HG02973 (cell line): Measurements from ENCODE around the gene HSD17B11.
"Not testable (repeated sequence)": the region's sequence is repeated elsewhere in the genome, so short reads cannot be mapped to it uniquely, and the experiment has no call there.

Experiments
- ATAC-seq: cut with Tn5 transposase; IDR thresholded peaks from one replicate; pipeline ENCODE4 v1.9.1; 2021; ENCODE audit warnings: moderate library complexity; ENCODE audit not compliant: unreplicated experiment

Gene HSD17B11, protein sequence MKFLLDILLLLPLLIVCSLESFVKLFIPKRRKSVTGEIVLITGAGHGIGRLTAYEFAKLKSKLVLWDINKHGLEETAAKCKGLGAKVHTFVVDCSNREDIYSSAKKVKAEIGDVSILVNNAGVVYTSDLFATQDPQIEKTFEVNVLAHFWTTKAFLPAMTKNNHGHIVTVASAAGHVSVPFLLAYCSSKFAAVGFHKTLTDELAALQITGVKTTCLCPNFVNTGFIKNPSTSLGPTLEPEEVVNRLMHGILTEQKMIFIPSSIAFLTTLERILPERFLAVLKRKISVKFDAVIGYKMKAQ

DNA sequence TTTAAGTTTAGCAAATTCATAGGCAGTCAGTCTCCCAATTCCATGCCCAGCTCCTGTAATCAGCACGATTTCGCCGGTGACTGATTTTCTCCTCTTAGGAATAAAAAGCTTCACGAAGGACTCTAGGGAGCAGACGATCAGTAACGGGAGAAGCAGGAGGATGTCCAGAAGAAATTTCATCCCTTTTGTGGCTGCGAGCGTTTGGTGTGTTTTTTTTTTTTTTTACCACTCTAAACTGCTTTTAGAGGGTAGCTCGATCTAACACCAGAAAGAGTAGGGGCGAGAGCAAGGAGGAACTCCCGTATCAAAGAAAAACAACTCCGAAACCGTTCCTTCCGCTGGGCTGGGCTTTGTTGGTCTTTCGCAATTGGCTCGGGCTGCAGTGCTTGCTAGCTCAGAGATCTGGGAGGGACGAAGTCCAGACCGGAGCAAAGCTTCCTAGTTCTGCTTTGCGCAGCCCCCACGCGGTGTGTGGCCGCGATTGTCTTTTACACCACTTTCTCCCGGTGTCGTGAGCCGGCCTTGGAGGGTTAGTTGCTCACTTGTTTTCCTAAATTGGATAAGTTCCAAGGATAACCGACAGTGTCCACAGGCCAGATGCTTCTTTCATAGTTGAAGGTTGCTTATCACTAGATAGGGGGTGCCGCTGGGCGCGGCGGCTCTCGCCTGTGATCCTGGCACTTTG lies at the start of gene HSD17B11:
Gene HSD17B11 (minus strand): TSS at position 298 of the 685 bp plus-strand sequence. CDS start 118 bp downstream, at position 180.
- peak; percentile 99 for ATAC-seq

DNA sequence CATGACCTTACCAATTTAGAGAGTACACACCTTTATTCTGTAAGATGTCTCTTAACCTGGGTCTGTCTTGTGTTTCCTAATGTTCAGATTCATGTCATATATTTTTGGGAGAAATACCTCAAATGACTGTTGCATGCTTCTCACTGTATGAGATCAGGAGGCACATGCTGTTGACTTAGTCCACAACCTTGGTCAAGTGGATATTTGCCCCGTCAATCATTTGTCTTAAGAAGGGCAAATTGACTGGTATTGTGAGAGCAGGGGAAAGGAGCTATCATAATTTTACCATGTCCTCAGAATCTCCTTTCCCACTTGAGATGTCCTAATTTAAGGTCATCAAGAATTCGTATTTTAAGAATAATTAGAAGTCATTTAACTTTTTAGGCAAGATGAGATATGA lies 42.4 kb upstream of the HSD17B11 start:
- no peak for ATAC-seq

DNA sequence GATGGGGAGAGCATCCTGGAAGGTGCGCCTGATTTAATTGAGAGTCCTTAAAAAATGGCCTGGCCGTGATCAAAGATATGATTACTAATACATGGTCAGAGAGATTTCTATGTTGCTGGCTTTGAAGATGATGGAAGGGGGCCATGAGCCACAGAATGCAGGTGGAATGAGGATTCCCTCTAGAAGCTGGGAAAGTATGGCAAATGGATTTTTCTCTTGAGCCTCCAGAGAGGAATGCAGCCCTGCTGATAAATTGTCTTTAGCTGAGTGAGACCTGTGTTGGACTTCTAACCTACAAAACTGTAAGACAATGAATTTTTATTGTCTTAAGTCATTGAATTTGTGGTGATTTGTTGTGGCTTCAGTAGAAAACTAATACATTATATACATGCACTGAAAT lies 39.0 kb upstream of the HSD17B11 start:
- no peak for ATAC-seq

DNA sequence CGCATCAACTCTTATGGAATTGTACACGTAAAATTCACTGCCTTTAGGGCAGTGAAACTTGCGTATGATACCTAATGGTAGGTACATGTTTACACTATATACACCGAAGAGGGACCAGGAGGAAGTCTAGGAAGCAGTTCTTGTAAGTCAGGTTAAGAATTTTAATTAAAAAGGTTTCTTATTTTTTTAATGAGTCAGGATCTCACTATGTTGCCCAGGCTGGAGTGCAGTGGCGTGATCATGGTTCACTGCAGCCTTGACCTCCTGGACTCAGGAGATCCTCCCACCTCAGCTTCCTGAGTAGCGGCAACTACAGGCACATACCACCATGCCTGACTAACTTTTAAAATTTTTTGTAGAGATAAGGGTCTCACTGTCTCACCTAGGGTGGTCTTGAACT lies 38.0 kb upstream of the HSD17B11 start:
- ATAC-seq, result no peak

DNA sequence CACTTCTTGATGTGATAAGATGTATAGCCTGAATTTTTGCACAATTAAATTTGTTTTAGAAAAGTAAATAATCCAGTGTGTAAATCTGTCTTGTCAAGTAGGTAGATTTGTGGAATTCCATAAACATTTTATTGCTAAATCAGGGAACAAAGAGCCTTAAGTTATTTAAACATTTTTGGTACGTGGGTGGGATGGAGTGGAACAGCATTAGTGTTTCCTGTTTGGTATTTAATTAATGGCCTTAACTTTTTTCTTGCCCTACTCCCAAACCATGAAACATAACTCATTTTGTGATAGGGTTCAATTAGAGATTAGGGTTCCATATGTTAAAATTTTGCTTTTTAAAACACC lies 36.5 kb upstream of the HSD17B11 start:
- no peak for ATAC-seq

DNA sequence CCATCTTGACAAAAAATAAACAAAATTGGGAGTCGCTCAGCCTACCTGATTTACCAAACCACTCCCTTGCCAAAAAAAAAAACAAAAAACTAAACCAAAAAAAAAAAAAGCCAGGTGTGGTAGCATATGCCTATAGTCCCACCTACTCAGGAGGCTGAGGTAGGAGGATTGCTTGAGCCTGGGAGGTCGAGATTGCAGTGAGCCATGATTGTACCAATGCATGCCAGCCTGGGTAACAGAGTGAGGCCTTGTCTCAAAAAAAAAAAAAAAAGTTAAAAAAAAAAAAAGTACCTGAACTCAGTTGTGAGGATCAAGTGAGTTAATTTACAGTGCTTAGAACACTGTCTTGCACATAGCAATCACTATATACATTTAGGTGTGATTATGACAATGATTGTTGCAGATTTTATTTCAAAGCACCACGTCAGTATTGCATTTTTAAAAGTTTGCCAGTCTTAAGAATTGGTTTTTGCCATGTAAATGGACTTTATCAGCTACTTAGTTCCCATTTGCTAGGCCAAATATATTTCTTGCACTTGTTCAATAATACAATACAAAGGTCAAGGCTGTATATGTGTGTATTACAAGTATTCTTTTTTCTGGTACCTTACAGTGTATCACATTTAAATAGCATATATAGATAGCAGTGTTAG lies 36.0 kb upstream of the HSD17B11 start:
- no peak for ATAC-seq

- no peak for ATAC-seq
Observed at GRCh38 chr4:87425711-87426110, 34.7 kb upstream of the HSD17B11 start.

- ATAC-seq, result not testable (repeated sequence)
Observed at GRCh38 chr4:87424099-87424543, 33.1 kb upstream of the HSD17B11 start.

GRCh38 chr4:87423317-87424098 lies 32.5 kb upstream of the HSD17B11 start:
- no peak for ATAC-seq

- ATAC-seq, result peak; percentile 91
Observed at GRCh38 chr4:87422104-87423052, 31.4 kb upstream of the HSD17B11 start, which contains the start of gene NUDT9. NUDT9 (plus strand) TSS chr4:87422573; CDS start chr4:87422906, 333 bp downstream.

DNA sequence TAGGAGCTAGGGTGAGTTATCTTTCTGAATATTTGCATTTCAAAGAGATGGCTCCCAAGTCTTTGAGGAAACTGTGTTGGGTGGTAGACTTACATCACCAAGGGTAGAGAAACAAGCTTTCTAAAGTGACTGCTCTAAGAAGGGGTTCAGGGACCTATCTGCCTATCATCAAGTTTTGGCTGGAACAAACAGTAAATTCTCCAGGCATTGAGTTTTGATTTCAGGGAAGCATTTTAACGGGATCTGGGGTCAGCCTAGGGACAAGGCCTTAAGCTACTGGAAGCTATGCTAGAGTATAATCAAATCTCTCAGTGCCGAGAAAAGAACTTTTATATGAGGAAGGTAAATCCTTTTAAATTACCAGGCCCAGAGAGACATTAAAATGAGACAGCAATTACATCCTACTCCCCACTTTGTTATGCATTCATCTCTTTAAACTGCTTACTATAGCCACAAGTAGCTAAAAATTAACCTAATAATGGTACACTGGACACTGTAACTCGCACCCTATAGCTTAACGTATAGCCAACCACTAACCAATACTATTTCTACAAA lies 29.4 kb upstream of the HSD17B11 start:
- ATAC-seq, result no peak

DNA sequence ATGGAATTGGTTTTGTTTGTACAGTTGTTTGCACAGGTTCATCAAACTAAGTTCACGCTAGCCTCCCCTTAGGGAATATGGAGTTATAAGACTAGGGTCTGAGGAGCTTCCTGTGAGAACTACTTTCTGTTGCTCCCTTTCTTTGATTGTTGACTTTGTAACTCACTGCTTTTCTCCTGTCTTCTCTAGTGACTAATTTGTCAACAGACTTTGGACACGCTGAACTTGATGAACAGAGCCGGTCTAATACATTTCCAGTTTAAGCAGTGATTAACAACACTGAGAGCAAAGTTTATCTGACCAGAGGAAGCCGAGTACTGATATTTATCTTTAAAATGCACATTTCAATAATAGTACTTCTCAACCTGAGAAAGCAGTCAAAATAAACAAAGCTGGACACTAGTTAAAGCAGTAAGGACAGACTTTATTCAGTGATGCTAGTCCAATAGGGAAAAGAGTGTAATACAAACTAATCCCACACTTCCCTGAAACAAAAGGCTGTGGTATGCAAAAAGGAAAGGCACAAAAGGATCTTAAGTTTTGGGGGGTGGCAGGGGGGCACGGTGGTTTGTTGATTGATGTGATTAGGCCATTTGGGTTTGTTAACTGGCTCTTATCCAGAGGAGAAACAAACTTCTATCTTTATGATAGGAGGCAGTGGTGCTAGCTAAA lies 28.7 kb upstream of the HSD17B11 start:
- no peak for ATAC-seq

DNA sequence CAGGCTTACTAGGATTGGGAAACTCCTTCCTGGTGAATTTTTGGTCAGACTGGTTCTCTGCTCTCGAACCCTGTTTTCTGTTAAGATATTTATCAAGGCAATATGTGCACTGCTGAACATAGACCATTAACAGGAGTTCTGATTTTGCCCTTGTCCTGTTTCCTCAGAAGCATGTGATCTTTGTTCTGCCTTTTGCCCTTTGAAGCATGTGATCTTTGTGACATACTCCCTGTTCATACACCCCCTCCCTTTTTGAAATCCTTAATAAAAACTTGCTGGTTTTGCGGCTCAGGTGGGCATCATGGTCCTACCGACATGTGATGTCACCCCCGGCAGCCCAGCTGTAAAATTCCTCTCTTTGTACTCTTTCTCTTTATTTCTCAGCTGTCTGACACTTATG lies 27.4 kb upstream of the HSD17B11 start:
- ATAC-seq, result not testable (repeated sequence)

- ATAC-seq, result no peak
Observed at GRCh38 chr4:87416965-87417364, 26.0 kb upstream of the HSD17B11 start.

DNA sequence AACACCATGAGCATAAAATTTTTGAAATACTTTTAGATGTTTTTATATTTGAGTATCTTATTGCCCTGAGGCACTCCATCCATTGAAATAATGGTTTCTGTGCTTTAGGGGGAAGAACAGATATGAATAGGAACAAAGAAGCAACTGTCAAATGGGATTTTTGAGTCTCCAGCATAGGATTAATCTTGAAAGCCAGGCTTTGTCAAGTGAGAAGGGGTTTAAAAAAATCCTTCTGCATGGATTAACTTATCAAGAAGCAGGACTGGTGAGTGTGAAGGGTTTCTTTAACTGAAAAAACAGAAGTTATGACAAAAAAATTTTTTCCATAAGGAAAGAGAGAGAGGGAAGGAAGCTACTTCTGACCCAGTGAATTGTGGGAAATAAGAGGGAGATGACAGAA lies 23.8 kb upstream of the HSD17B11 start:
- ATAC-seq, result no peak

GRCh38 chr4:87410679-87411078 lies 19.7 kb upstream of the HSD17B11 start:
- no peak for ATAC-seq

GRCh38 chr4:87410157-87410556 lies 19.2 kb upstream of the HSD17B11 start:
- no peak for ATAC-seq

DNA sequence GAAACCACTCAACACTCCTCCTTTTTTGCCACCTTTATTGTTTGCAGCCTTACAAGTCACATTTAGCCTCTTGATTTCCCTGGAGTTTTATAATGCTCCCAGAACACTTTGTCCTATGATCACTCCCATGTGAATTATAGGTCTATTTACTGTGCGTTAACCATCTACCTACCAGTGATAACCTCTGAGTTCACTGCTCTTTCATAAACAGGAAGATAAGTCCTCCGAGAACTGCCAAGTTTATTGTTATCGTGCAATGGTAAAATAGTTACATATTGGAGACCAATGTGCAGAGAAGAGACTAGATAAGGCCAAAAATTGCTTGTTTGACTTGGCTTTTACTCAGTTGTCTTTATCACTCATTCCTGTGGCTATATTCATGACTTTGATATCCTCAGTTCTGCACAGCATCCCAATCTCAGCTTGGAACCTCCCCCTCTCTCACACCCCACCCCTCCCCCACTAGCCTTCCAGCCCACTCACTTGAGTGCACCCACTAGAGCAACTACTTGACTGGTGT lies 18.5 kb upstream of the HSD17B11 start:
- no peak for ATAC-seq

- ATAC-seq, result not testable (repeated sequence)
Observed at GRCh38 chr4:87406902-87407301, 15.9 kb upstream of the HSD17B11 start.
